ENCODE measurements around the gene PGS1.

GRCh38 chr17:78338486-78339259, 39.8 kb upstream of the PGS1 start:
- no peak for TF ChIP-seq CTCF (conservative IDR thresholded peaks at IDR 0.05 in 1 of 2, IDR thresholded peaks at IDR 0.05 in 1 of 2; ENCODE audit: low read depth in 1 of 2, low read length in 2 of 2)
- no peak for TF ChIP-seq EZH2 (IDR thresholded peaks at IDR 0.05; ENCODE audit: low read length, missing control alignments)
